Vagina (tissue), 2 donors: ENCODE data around the gene EFCAB6. TPM values are rescaled to one million over a fixed set of nuclear protein-coding genes. Genes with fewer than 3 reads are reported as not detected.

ENCODE experiments used
- DNase-seq, 2 donors: peaks; one replicate each; pipeline ENCODE4 v3.0.0-alpha.2; 2017; ENCODE audit errors: extremely low spot score in 2 of 2
- H3K27ac ChIP-seq: fragments of 200-600 bp; sonication (generic); one replicate; pipeline ENCODE4 v1.5.1; 2019
- H3K27me3 ChIP-seq: fragments of 200-600 bp; sonication (generic); one replicate; pipeline ENCODE4 v1.5.1; 2019
- H3K36me3 ChIP-seq, 2 donors: fragments of 200-600 bp; sonication (generic); one replicate each; pipeline ENCODE4 v1.5.1; 2017 to 2019
- H3K4me1 ChIP-seq: fragments of 200-600 bp; sonication (generic); one replicate; pipeline ENCODE4 v1.5.1; 2019
- H3K4me3 ChIP-seq, 2 donors: fragments of 200-600 bp; sonication (generic); 1 replicate in 1 of 2; 2 replicates in 1 of 2; pipeline ENCODE4 v1.5.1; 2016 to 2019
- H3K9me3 ChIP-seq: fragments of 200-600 bp; sonication (generic); one replicate; pipeline ENCODE4 v1.5.1; 2019
- POLR2A ChIP-seq, 2 donors: fragments of 450-650 bp; IDR thresholded peaks; one replicate each; pipeline ENCODE4 v1.6.1; 2017; ENCODE audit warnings: antibody characterized with exemption in 2 of 2, mild to moderate bottlenecking in 2 of 2, moderate library complexity in 2 of 2
- POLR2AphosphoS5 ChIP-seq, 2 donors: sonication (generic); formaldehyde crosslinking; IDR thresholded peaks; one replicate each; pipeline ENCODE4 v1.9.0; 2017; ENCODE audit warnings: antibody characterized with exemption in 2 of 2, mild to moderate bottlenecking in 2 of 2, low read depth in 1 of 2; ENCODE audit not compliant: insufficient read depth in 1 of 2
- intact Hi-C: fragments of 100-400 bp; cut with DNase I; formaldehyde crosslinking; loops from one replicate; pipeline ENCODE4 v1.15.1; 2023
- total RNA-seq: library from RNA; depleted of rRNA; stranded (reverse); fragments of >200 nt; gene quantifications from one replicate; pipeline ENCODE4 v1.2.3, GENCODE V29; 2016
- TF ChIP-seq, protein P1 (sequence below), 3 experiments: fragments of 450-650 bp in 2 of 3; fragments of 200-600 bp in 1 of 3; sonication (generic) in 1 of 3; IDR thresholded peaks; one replicate each; pipeline ENCODE4 v1.5.1; 2017 to 2019; ENCODE audit warnings: antibody characterized with exemption in 3 of 3, mild to moderate bottlenecking in 2 of 3, moderate library complexity in 2 of 3

The EFCAB6 gene
- total RNA-seq, 1 donor from 2014 or later: 1.7 TPM

DNA sequence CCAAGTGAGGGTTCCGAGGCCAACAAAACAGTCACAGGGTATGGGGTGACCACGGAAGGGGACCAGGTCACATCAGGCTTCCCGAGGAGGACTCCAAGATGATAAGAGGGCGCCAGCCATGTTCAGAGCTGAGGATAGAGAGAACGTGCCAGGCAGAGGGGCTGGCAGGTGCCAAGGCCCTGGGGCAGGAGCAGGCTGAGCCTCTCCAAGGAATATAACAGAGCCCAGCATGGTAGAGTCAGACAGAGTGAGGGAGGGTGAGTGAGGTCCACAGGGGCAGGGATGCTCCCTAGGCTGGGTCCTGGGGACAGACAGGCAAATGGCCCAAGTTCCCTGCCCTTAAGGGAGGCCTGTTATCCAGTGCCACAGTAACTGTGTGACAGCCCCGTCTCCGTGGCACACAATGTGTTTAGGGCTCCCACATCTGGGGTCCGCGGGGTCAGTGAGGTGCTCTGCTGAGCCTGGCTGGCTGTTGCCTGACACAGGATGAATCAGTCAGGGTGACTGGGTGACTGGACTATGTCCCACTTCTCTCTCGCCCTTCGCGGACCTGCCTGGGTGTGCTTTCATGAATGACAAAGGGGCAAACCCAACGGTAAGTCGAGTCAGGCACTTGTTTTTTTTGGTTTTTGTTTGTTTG is 295.0 kb downstream of the EFCAB6 start:
- Histone ChIP-seq H3K27ac (no peak overlapping the region), H3K4me1 (no peaks in the 10 kb centered on the region), H3K4me3 (no peak overlapping the region), H3K36me3 (no peaks in the 10 kb centered on the region), H3K27me3 (no peaks in the 10 kb centered on the region), H3K9me3 (no peaks in the 10 kb centered on the region)
- intact Hi-C loops: no loop called here
- DNase-seq: no peak
- TF ChIP-seq POLR2AphosphoS5 (IDR thresholded peaks at IDR 0.05; ENCODE audit: insufficient read depth in 1 of 2, low read depth in 1 of 2) (no peak), POLR2A (IDR thresholded peaks at IDR 0.05) (no peak)
- TF ChIP-seq, protein P1, sequence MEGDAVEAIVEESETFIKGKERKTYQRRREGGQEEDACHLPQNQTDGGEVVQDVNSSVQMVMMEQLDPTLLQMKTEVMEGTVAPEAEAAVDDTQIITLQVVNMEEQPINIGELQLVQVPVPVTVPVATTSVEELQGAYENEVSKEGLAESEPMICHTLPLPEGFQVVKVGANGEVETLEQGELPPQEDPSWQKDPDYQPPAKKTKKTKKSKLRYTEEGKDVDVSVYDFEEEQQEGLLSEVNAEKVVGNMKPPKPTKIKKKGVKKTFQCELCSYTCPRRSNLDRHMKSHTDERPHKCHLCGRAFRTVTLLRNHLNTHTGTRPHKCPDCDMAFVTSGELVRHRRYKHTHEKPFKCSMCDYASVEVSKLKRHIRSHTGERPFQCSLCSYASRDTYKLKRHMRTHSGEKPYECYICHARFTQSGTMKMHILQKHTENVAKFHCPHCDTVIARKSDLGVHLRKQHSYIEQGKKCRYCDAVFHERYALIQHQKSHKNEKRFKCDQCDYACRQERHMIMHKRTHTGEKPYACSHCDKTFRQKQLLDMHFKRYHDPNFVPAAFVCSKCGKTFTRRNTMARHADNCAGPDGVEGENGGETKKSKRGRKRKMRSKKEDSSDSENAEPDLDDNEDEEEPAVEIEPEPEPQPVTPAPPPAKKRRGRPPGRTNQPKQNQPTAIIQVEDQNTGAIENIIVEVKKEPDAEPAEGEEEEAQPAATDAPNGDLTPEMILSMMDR (IDR thresholded peaks at IDR 0.05): no peak

DNA sequence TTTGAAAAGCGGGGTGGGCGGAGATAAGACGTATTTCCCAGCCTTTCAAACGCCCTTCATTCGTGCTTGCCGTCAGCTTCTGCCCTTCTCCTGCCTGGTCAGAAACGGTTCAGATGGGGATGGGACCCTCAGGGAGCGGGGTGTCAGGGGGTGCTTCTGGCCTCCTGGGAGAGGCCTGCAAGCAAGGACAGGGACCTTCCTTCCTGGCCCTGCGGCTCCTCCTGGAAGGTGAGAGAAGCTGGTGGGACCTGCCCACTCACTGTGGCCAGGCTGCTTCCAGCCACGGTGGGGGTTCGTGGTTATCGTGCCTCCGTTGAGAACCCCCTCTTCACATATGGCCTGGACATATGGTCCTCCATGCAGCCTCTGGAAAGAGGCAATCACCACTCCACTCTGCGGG is 295.7 kb downstream of the EFCAB6 start:
- no peaks in the 10 kb centered on the region for H3K9me3 ChIP-seq
- TF ChIP-seq POLR2AphosphoS5 (IDR thresholded peaks at IDR 0.05; ENCODE audit: insufficient read depth in 1 of 2, low read depth in 1 of 2): no peak
- no peak for TF ChIP-seq POLR2A (IDR thresholded peaks at IDR 0.05)
- TF ChIP-seq, protein P1 (IDR thresholded peaks at IDR 0.05): no peak
- no peak overlapping the region for H3K4me3 ChIP-seq
- no peaks in the 10 kb centered on the region for H3K36me3 ChIP-seq
- no peaks in the 10 kb centered on the region for H3K4me1 ChIP-seq
- intact Hi-C loops: no loop called here
- H3K27ac ChIP-seq: no peak overlapping the region
- no peak for DNase-seq
- no peaks in the 10 kb centered on the region for H3K27me3 ChIP-seq

DNA sequence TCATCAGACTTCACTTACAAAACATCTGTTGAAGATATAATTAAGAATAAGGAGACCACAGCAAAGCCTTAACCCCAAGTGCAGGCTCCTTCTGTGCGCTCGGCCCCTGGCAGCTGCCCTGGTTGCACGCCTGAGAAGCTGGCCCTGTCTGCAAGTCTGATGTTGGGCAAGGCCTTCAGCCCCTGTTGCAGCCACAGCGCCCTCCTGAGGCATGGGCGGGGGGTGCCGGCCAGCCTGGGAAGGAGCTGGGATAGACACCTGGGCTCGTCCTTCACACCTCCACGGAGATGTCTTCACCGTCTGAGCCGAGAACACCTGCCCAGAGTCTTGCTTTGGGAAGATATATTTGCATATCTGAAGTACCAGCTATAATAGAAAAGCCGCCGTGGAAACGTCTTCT is 296.2 kb downstream of the EFCAB6 start:
- no peak for DNase-seq
- Histone ChIP-seq H3K4me3 (no peak overlapping the region), H3K9me3 (no peaks in the 10 kb centered on the region), H3K36me3 (no peaks in the 10 kb centered on the region), H3K27me3 (no peaks in the 10 kb centered on the region), H3K27ac (no peak overlapping the region), H3K4me1 (no peaks in the 10 kb centered on the region)
- intact Hi-C loops: no loop called here
- TF ChIP-seq POLR2A (IDR thresholded peaks at IDR 0.05) (no peak), POLR2AphosphoS5 (IDR thresholded peaks at IDR 0.05; ENCODE audit: insufficient read depth in 1 of 2, low read depth in 1 of 2) (no peak)
- TF ChIP-seq, protein P1 (IDR thresholded peaks at IDR 0.05): no peak

DNA sequence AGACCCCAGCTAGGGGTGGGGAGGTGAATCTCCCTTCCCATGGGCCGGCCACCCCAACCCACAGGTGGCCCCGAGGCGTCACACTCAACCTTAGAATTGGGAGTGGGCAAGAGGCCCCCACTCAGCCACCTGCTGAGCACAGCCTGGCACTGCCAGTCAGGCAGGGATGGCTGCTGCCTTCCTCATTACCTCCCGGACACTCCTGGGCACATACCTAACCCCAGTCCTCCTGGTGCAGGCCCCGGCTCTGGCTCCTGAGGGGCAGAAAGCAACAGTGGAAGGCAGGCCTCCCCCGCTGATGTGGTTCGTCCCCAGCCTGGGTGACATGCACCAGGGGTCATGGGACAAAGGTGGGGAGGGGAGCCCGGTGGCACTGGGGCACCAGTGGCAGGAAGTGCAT is 296.7 kb downstream of the EFCAB6 start:
- TF ChIP-seq, protein P1 (IDR thresholded peaks at IDR 0.05): no peak
- TF ChIP-seq POLR2AphosphoS5 (IDR thresholded peaks at IDR 0.05; ENCODE audit: insufficient read depth in 1 of 2, low read depth in 1 of 2) (no peak), POLR2A (IDR thresholded peaks at IDR 0.05) (no peak)
- Histone ChIP-seq H3K4me3 (no peak overlapping the region), H3K36me3 (no peaks in the 10 kb centered on the region), H3K27ac (no peak overlapping the region), H3K27me3 (no peaks in the 10 kb centered on the region), H3K9me3 (no peaks in the 10 kb centered on the region), H3K4me1 (no peaks in the 10 kb centered on the region)
- no peak for DNase-seq
- intact Hi-C loops: no loop called here

DNA sequence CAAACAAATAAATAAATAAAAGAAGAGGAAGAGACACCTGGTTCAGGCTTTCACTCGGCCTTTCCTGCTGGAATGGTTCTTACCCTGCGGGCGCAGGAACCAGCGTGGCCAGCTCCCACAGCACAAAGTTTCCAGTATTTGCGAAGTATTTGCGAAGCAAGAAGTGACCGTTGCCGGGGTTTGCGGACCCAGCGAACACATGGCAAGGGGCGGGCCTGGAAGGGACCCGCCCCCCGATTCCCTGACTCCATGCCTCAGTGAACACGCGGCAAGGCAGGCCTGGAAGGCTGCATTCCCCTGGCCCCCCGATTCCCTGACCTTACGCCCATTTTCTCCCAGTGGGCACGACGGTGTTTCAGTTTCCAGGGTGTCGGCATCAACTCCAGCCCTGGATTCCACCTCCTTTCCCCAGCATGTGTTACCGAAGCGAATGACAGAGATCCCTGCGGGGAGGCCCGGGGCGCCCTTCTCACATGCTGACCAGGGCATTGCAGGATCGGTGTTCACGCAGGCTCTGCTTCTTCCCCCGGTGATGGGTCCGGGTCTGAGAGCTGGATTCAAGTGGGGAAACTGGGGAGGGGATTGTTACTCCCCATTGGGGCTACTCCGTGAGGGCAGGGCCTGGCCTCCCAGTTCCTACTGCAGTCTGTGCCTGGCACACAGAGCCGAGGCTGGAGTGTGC is 297.5 kb downstream of the EFCAB6 start:
- Histone ChIP-seq H3K36me3 (no peaks in the 10 kb centered on the region), H3K4me3 (no peak overlapping the region), H3K27me3 (no peaks in the 10 kb centered on the region), H3K9me3 (no peaks in the 10 kb centered on the region), H3K4me1 (no peaks in the 10 kb centered on the region), H3K27ac (no peak overlapping the region)
- intact Hi-C loops: no loop called here
- TF ChIP-seq, protein P1 (IDR thresholded peaks at IDR 0.05): no peak
- TF ChIP-seq POLR2A (IDR thresholded peaks at IDR 0.05) (no peak), POLR2AphosphoS5 (IDR thresholded peaks at IDR 0.05; ENCODE audit: insufficient read depth in 1 of 2, low read depth in 1 of 2) (no peak)
- DNase-seq: no peak
